GM18507 (cell line): ENCODE results near the gene JUN.

Experiments used
- DNase-seq: peaks from one replicate; pipeline ENCODE4 v3.0.0; 2011; ENCODE audit warnings: low read depth; ENCODE audit not compliant: insufficient read length; ENCODE audit errors: extremely low spot score
- FAIRE-seq: peaks from 2 replicates; lab custom pipeline; 2011; peaks lifted over from hg19 to GRCh38; lab: Jason Lieb, UNC

The JUN gene

GRCh38 chr1:58783993-58784757 is at the start of gene JUN:
JUN (minus strand) TSS chr1:58784047; CDS start chr1:58783070, 977 bp downstream.
- DNase-seq (peak; percentile 93), FAIRE-seq (peak; percentile 99)

- DNase-seq = no peak
- FAIRE-seq = no peak
Observed at GRCh38 chr1:58833166-58833565, 49.3 kb upstream of the JUN start.

GRCh38 chr1:58830291-58830690 is 46.4 kb upstream of the JUN start:
- DNase-seq (no peak), FAIRE-seq (no peak)

- DNase-seq = no peak
- FAIRE-seq = no peak
Observed at GRCh38 chr1:58829866-58830265, 46.0 kb upstream of the JUN start.

- FAIRE-seq (no peak), DNase-seq (no peak)
Observed at GRCh38 chr1:58827298-58827697, 43.5 kb upstream of the JUN start.

- DNase-seq = no peak
- no peak for FAIRE-seq
Observed at GRCh38 chr1:58824753-58825389, 41.0 kb upstream of the JUN start.

GRCh38 chr1:58823481-58824010 is 39.7 kb upstream of the JUN start:
- FAIRE-seq (no peak), DNase-seq (no peak)

GRCh38 chr1:58821309-58821708 is 37.5 kb upstream of the JUN start:
- FAIRE-seq (no peak), DNase-seq (no peak)

- FAIRE-seq (no peak), DNase-seq (no peak)
Observed at GRCh38 chr1:58818976-58819375, 35.1 kb upstream of the JUN start.

GRCh38 chr1:58818075-58818474 is 34.2 kb upstream of the JUN start:
- no peak for FAIRE-seq
- DNase-seq = no peak

GRCh38 chr1:58816747-58817221 is 32.9 kb upstream of the JUN start:
- DNase-seq (no peak), FAIRE-seq (peak; percentile 42)

GRCh38 chr1:58816072-58816746 is 32.4 kb upstream of the JUN start:
- FAIRE-seq = peak; percentile 93
- peak; percentile 70 for DNase-seq

GRCh38 chr1:58815686-58816071 is 31.8 kb upstream of the JUN start:
- no peak for DNase-seq
- no peak for FAIRE-seq

- no peak for FAIRE-seq
- DNase-seq = peak; percentile 74
Observed at GRCh38 chr1:58815069-58815685, 31.3 kb upstream of the JUN start.

- DNase-seq (no peak), FAIRE-seq (no peak)
Observed at GRCh38 chr1:58814251-58815068, 30.6 kb upstream of the JUN start.

GRCh38 chr1:58813801-58814200 is 30.0 kb upstream of the JUN start:
- DNase-seq (no peak), FAIRE-seq (no peak)

GRCh38 chr1:58813361-58813760 is 29.5 kb upstream of the JUN start:
- FAIRE-seq = no peak
- no peak for DNase-seq

- no peak for DNase-seq
- no peak for FAIRE-seq
Observed at GRCh38 chr1:58812926-58813325, 29.1 kb upstream of the JUN start.

- no peak for FAIRE-seq
Observed at GRCh38 chr1:58812468-58812867, 28.6 kb upstream of the JUN start.

More at GRCh38 chr1:58812468-58812867, 28.6 kb upstream of the JUN start:
- DNase-seq = no peak
